Fibroblast of villous mesenchyme (primary cell): ENCODE data around the gene ACADS. TPM values are rescaled to one million over a fixed set of nuclear protein-coding genes. Genes with fewer than 3 reads are reported as not detected.

Experiments used
- DNase-seq: peaks from one replicate; pipeline ENCODE4 v3.0.0-alpha.2; 2010; ENCODE audit warnings: low read depth
- H3K4me3 ChIP-seq: 2 replicates; pipeline ENCODE4 v1.5.1; 2011; ENCODE audit warnings: low read depth, mild to moderate bottlenecking, low read length
- CTCF ChIP-seq: IDR thresholded peaks from 2 replicates; pipeline ENCODE4 v1.5.1; 2012; ENCODE audit warnings: low read depth, mild to moderate bottlenecking, low read length; ENCODE audit not compliant: insufficient read depth
- total RNA-seq: library from RNA; depleted of rRNA; stranded (reverse); fragments of >200 nt; gene quantifications from 2 replicates; pipeline ENCODE4 v1.2.3, GENCODE V29; 2012

Gene ACADS
- total RNA-seq, 1 donor: 6.9 TPM

- no peak for TF ChIP-seq CTCF
- no peak overlapping the region for H3K4me3 ChIP-seq
- no peak for DNase-seq
Measured at GRCh38 chr12:120767071-120768024, 41.7 kb downstream of the ACADS start.

- no peak for TF ChIP-seq CTCF
- no peak overlapping the region for H3K4me3 ChIP-seq
- DNase-seq: no peak
Measured at GRCh38 chr12:120771097-120771496, 45.5 kb downstream of the ACADS start.

- TF ChIP-seq CTCF: no peak
- DNase-seq: peak; percentile 17
- H3K4me3 ChIP-seq: no peak overlapping the region
Measured at GRCh38 chr12:120774169-120774916, 48.7 kb downstream of the ACADS start.

DNA sequence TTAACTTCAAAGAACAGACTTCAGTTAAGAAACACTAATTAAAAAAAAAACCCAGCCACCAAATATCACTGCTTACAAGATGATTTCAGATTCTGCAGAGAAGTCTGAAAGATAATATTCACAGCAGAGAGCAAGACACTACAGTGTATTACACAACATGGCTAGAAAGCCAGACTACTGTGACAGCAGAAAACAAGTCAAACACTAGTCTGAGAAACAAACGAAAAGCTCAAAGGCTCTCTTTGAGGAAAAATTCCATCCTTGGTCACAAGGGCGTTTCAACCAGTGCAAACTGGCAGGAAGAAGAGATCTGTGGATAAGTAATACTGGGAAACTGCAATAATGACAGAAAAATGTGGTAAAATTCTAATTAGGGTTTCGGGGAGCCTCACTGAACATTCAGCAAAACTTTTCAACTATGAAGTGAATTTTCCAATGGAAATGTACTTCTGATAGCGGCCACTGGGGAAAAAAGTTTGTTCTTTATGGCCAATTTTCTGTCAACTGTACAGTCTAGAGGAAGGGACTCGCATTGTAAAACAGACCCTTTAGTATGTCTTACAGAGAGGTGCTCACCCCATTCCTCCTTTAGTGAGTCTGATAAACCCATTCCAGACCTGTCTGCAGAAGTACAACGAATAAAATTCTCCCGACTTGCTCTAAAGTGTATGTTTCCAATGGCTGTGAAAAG lies 50.4 kb downstream of the ACADS start:
- DNase-seq: peak; percentile 77
- no peak overlapping the region for H3K4me3 ChIP-seq
- no peak for TF ChIP-seq CTCF

GRCh38 chr12:120783197-120783596 lies 57.6 kb downstream of the ACADS start:
- DNase-seq: peak; percentile 69
- TF ChIP-seq CTCF: no peak
- no peak overlapping the region for H3K4me3 ChIP-seq

GRCh38 chr12:120784804-120785203 lies 59.2 kb downstream of the ACADS start:
- no peak overlapping the region for H3K4me3 ChIP-seq
- TF ChIP-seq CTCF: no peak
- DNase-seq: no peak
